HG03060 (cell line): ENCODE results near the gene PLXNB2.
"Not testable (repeated sequence)": the region's sequence is repeated elsewhere in the genome, so short reads cannot be mapped to it uniquely, and the experiment has no call there.

Experiments used
- ATAC-seq: cut with Tn5 transposase; IDR thresholded peaks from one replicate; pipeline ENCODE4 v1.9.1; 2021; ENCODE audit warnings: low read depth, moderate number of reproducible peaks; ENCODE audit not compliant: unreplicated experiment

PLXNB2 gene

DNA sequence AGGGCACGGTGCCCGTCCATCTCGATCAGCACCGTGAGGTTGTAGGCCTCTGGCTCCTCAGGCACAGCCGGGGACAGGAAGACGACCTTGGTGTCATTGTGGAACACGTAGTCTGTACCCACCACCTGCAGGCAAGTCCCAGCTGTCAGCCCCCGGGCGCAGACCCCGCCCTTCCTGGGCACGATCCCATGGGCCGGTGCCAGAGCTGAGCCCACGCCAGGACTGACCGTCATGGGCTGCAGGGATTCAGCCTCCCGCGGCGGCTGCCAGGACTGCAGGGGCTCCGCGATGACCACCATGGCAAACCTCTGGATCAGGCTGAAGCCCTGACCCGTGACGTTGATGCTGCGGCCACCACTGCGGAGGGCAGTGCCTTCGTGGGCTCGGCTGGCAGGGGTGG, 25.5 kb downstream of the PLXNB2 start:
- no peak for ATAC-seq

DNA sequence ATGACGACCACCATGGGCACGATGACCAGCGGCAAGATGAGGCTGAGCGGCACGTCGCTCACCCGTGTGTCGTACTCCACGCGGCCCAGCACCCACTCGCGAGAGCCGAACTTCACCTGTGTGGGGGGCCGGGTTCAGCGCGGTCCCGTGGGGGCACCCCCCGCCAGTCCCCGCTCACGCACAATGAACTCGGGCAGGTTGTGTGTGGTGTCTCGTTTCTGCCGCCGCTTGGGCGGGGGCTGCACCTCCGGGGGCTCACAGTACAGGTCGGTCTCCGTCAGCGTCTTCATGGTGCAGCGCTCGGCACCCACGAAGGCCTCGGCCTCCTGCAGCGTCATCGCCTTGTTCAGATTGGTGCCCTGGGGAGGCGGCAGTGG, 26.1 kb downstream of the PLXNB2 start:
- ATAC-seq: no peak

DNA sequence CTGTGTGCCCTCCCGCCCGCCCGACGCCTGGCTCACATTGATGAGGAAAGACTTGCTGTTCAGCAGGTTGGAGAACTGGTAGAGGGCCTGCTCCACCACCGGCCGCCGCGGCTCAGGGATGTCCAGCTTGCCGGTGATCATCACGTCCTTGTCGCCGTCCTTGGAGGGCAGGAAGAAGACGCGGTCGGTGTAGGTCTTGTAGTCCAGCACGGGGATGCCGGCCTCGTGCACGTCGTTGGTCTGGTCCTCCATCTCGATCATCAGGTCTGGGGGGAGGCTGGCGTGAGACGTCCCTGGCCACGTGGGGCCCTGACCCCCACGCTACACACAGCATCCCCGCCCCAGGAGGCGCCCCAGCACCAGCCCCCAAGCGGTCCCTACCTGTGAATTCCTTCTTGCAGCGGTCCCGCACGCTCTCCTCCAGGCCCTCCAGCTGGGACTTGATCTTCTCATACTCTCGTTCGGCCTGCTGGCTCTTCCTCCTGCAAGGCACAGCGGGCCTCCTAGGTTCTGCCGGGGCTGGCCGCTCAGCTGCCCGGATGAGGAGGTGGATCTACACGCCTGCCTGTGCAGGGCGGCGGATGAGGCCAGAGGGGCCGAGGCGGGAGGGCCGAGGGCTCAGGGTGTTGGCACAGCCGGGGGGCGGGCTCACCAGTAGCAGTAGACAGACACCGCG, 26.6 kb downstream of the PLXNB2 start:
- no peak for ATAC-seq

DNA sequence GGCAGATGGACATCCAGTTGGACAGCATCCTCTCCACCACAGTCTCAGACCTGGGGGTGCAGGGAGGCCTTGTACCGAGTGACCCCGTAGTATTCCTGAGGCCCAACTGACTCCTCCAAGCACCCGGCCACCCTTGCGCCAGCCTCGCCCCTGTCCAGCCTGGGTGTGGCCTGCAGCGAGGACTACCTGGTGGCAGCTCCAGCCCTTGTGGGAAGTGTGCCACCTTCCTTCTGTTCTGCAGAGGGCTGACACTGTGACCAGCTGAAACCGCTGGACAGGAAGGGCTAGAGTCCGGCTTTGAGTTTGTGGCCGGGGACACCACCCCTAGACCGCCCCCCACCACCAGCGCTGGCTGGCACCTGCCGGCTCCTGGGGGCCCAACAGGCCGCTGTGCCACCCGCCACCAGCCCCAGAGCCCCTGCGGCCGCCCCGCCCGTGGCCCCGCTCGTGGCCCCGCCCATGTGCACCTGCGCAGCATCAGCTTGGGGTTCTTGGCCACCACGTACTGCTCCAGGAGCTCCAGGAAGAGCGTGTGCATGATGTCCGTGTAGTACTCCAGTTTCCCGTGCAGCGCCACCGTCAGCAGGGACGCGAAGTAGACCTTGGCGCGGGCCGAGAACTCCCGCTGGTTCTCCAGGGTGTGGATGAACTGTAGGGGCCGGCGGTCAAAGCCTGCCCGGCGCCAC, 27.3 kb downstream of the PLXNB2 start:
- ATAC-seq: no peak

DNA sequence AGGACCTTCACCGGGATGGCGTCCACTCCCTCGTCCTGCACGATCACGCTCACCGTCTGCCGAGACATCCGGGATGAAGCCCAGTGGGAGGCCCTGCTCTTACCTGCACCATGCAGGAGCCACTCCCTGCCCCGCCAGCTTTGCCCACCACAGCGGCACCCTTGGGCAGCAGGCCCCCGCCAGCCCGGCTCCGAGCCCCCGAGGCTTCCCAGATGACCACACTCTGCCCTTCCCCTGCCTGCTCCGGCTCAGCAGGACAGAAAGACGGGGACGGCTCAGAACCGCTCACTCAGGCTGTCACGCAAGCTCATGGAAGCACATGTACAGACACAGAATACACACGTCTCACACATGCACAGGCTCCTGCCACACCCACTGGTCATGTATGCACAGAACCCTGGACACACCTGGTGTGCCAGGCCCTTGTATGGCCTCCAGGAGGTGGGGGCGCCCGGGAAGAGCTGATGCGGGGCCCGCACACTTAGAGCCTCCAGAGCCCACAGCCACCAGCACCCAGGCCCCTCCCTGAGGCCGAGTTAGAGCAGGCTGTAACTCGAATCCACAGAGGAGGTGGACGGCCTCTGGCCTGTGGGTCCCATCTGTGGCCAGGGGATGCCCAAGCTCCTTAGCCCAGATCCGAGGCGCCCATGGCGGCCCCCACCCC, 28.4 kb downstream of the PLXNB2 start:
- no peak for ATAC-seq

DNA sequence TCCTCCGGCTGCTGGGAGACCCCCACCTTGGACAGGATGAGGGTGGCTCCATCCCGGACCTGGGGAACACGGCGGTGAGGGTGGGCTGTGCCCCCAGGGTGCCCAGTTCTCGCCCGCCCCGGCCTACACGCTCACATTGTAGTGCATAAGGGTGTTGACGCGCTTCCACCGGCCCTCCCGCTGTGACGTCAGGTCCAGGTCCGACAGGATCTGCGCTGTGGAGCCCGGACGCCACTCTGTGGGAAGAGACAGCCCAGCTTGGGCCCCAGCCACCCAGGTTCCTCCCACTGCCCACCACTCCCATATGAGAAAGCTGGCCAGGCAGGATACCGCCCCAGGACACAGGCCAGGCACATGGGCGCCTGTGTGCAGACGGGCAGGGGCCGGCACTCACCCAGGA, 29.0 kb downstream of the PLXNB2 start:
- no peak for ATAC-seq

DNA sequence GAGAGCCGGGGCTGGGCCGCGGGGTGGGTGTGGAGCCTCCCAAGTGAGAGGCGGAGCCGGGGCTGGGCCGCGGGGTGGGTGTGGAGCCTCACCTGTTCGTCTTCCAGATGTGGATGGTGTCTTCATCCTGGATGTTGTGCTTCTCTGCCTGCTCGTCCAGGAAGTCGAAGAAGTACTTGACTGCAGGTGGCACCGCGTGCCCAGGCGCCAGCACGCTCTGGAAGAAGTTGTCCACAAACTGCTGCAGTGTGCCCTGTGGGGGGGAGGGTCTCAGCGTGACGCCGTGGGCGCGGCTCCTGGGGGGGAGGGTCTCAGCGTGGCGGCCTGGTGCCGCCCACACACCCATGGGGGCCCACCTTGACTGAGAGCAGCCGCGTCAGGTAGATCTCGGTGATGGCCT, 29.7 kb downstream of the PLXNB2 start:
- ATAC-seq: no peak

DNA sequence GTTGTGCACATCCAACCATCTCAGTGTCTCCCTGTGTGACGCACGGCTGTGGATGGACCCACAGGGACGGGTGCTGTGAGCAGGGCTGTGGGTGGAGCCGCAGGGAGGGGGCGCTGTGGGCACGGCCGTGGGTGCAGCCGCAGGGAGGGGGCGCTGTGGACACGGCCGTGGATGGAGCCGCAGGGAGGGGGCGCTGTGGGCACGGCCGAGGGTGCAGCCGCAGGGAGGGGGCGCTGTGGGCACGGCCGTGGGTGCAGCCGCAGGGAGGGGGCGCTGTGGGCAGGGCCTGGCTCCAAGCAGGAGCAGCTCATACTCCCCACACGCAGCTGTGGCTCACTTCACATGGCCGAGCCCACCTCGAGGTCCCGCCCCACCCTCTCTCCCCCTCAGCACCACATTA, 31.3 kb downstream of the PLXNB2 start:
- ATAC-seq: no peak

DNA sequence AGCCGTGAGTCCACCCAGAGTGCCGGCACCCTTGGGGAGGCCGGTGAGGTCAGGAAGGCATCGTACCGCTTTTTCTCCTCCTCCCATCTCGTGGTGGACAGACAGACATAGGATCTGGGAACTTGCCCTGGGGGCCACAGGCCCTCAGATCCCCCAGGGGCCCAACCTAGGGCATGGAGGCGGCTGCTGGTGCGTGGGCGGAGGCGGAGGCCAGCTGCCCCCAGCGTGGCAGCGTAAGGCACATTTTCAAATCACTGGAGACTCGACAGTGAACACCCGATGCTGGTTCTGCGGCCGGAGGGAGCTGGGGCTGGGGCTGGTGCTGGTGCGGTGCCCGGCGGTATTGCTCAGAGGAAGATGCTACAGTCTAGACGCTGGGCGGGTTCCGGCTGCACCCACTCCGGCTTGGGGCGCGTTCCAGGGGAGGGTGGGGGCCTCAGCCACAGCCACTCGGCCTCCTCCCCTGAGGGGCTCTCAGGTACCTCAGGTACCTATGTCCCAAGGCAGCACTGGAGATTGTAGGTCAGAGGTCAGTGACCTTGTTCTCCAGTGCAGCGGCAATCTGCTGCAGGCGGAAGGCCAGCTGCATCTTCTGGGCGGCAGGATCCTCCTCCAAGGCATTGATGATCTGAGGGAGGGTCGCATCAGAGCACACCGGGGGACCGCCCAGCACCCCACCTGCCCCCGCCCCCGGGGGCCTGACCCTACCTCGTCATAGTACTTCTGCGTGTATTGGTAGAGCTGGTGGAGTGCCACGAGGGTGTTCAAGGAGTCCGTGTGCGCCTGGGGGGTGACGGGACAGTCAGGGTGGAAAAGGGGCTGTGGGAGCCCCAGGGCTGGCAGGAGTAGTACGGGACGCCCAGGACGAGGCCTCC, 32.0 kb downstream of the PLXNB2 start:
- no peak for ATAC-seq

DNA sequence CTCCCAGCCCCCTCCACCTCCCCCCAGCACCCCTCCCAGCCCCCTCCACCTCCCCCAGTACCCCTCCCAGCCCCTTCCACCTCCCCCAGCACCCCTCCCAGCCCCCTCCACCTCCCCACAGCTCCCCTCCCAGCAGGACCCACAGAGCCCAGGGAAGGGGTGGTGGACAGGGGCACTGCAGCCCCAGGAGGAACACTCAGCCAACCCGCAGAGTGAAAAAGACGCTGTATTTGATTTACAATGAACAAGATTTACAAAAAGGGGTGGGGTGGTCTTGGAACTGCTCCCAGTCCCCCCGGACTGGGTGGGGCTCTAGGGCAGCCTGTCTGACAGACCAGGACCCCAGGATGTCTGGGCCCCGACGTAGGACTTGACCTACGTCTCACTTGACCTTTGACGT, 32.7 kb downstream of the PLXNB2 start:
- ATAC-seq: no peak

DNA sequence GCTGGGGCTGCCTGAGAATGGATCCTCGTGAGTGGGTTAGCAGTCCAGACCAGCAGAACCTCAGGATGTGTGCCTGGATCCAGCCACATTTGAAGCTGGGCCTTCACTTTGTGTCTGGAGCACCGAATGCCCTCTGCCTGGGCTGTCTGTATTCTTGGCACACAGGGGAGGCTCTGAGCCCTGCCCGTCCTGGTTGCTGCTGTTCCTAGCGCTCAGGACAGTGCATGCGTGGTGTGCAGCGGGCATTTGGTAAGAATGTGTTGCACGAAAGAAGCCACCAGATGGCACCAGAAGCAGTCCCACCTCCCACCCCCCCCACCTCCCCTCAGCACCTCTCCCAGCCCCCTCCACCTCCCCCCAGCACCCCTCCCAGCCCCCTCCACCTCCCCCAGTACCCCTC, 33.1 kb downstream of the PLXNB2 start:
- ATAC-seq: no peak

DNA sequence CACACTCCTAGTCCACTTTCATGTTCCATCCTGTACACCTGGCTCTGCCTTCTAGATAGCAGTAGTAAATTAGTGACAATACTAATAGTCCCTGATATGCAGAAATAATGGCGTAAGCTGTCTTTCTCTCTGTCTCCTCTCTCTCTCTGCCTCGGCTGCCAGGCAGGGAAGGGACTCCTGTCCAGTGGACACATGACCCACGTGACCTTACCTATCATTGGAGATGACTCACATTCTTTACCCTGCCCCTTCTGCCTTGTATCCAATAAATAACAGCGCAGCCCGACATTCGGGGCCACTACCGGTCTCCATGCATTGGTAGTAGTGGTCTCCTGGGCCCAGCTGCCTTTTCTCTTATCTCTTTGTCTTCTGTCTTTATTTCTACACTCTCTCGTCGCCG, 33.7 kb downstream of the PLXNB2 start:
- ATAC-seq: not testable (repeated sequence)

DNA sequence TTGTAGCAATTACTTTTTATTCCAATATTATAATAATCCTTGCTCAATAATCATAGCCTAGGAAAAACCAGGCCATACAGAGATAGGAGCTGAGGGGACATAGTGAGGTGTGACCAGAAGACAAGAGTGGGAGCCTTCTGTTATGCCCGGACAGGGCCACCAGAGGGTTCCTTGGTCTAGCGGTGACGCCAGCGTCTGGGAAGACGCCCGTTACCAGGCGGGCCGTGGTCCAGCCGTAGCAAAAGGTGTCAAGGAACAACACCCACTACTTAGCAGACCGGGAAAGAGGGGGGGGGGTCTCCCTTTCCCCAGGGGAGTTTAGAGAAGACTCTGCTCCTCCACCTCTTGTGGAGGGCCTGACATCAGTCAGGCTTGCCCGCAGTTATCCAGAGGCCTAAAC, 34.1 kb downstream of the PLXNB2 start:
- not testable (repeated sequence) for ATAC-seq

DNA sequence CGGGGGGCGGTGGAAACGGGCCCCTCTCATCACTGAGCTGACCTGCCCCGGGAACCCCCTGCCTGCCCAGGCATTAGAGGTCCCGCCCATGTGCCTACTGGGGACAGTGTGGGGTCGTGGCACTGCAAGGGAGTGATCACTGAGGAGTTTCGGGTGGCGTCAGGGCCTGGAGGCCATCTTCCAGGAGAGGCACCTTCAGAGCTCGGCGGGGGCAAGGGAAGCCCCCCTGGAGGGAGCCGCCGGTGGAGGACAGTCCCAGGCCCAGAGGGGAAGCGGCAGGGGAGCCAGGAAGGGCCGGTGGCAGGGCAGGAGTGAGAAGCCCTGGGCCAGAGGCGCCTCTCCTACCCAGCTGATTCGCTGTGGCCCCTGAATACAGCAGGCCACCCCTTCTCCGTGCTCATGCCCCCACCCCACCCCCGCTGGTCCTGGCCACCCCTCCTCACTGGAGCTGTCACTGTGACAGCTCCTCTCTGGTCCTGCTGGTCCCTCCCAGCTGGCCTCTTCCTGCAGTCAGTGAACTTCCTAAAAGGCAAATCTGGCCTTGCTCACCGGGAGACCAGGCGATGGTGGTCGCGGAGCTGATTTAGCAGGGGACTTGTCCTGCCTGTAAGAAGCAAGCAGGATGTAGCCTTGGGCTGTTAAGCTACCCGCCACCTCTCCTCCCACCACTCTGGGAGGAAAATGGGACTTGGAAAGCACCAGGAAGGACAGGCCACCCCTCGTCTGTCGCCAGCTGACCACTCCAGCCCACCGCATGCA, 35.2 kb downstream of the PLXNB2 start:
- ATAC-seq: no peak

DNA sequence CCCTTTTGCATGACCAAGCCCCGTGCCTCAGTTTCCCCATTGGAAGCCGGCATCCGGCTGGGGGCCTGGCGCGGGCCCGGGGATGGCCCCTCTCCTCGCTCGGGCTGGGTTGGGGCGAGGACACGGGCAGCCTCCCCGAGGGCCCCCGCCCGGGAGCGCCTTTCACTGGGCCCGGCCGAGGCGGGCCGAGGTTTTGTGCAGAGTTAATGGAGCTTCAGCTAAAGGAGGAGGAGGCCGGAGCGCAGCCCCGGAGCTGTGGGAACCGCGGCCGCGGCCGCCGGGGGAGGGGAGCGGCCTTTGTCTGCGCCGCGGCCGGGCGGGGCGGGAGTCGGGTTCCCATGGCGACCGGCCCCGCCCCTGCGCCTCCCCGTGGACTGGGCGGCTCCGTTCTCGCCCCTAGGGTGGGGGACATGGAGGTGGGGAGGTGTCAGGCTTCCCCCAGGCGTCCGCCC, 35.9 kb downstream of the PLXNB2 start:
- ATAC-seq: no peak

DNA sequence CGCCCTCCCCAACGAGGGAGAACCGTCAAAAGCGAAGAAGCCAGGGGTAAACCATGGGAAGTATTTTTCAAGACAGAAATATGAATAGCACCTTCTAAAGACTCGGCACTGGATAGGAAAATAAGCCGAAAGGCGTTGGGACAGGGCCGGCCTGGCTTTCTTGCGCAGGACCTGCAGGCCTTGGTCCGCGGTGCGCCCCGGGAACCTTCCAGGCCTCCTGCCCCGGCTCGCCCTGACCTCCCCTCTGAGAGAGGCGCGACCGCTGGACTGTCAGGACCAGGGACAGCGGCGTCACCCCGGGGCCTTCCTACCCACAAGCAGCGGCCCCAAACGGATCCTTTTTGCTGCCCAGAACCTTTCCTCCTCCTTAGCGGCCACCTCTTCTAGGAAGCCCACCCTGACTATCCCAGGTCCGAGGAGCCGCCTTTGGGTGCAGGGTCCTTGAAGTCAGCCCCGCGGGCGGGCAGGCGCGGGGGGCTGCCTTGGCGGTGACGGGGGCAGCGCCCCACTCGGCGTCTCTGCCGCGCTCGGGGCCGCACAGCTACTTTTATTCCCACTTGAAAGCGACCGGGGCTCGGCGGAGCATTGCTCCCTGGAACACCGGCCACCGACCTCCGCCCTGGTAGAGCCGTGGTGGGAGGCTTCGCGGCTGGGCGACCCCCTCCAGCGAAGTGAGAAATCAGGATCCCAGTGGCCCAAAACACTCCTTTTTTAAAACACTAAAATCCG, 36.6 kb downstream of the PLXNB2 start:
- ATAC-seq: no peak

DNA sequence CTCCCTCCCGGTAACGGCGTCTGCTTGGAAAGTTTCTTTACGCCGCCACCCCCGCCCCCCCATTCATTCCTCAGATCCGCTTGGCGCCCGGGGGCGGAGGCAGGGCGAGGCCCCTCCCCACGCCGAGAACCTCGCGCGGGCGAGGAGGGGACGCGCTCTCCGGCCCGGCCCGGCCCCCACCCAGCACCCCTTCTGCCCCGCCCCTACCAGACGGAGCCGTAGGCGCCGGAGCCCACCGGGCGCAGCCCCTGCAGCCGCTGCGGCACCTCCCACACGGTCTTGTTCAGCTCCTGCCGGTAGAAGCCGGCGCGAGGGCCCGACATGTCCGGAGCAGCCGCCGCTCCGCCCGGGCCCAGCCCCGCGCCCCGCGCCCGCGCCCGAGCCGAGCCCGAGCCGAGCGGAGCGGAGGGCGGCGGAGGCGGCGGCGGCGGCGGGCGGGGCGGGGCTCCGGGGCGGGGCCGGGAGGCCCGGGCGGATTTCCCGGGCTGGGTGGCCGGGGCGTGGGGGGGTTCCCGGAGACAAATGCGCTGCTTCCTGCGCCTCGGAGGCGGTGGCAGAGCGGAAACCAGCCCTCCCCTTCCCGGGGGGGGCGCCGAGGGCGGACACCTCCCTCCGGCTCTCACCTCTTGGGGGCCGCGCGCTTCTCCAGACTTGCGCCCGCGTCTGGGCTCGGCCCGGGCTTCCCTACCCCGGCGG, 37.3 kb downstream of the PLXNB2 start, which contains the start of gene MAPK11:
Gene MAPK11, minus strand, starts transcription at position 411 of the 696 bp plus-strand sequence. Its CDS starts 88 bp downstream, at position 323.
- ATAC-seq: no peak

DNA sequence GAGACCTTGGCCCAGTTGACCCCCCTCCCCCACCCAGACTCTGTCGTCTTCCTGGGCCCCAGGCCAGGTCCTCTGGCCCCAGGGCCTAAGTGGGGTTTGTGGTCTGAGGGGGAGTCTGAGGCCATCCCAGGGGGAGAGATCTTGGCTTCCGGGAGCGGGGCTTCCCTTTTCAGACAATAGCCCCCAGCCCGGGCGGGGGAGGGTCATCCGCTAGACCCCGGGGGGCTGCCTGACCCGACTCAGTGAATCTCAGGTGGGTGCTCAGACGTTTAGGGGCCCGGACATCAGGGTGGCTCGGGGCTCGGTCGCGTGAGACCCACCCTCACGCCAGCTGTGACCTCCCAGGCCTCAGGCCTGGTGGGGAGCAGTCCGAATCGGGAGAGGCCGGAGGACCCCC, 37.9 kb downstream of the PLXNB2 start:
- ATAC-seq: no peak

DNA sequence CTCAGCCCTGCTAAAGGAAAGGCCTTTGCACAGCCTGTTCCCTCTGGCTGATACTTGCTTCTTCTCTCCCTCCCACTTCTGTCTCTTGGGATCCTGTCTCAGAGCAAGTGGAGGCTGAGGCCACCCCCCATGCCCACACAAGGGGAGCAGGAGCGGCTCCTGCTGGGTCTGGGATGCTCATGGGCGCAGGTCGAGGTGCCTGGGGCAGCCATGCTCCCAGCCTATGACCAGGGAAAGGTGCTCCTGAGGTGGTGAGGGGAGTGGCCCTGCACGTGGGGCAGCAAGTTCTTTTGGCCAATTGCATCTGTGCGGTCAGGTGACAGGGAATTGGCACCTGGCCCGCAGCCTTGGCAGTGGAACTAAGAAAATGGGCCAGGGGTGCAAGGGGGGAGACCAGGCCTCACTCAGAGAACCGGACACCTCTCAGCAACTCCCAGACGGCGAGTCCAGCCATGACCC, 38.8 kb downstream of the PLXNB2 start:
- no peak for ATAC-seq
